Endometrial microvascular endothelial cells (primary cell): ENCODE data around the gene PRKAG2. TPM values are rescaled to one million over a fixed set of nuclear protein-coding genes. Genes with fewer than 3 reads are reported as not detected.

Experiments used
- in situ Hi-C: cut with HindIII; loops from 2 replicates; pipeline ENCODE4 v1.10.0; 2017; ENCODE audit warnings: low sequenced_read_pairs, low pct_unique_long_range_greater_than_20kb; ENCODE audit errors: inconsistent ontology term
- total RNA-seq: library from RNA; depleted of rRNA; stranded (reverse); fragments of >200 nt; gene quantifications from one replicate; pipeline ENCODE4 v1.2.3, GENCODE V29; 2015; ENCODE audit errors: inconsistent ontology term

The PRKAG2 gene
- total RNA-seq, 1 donor from 2014 or later, result 67.1 TPM

DNA sequence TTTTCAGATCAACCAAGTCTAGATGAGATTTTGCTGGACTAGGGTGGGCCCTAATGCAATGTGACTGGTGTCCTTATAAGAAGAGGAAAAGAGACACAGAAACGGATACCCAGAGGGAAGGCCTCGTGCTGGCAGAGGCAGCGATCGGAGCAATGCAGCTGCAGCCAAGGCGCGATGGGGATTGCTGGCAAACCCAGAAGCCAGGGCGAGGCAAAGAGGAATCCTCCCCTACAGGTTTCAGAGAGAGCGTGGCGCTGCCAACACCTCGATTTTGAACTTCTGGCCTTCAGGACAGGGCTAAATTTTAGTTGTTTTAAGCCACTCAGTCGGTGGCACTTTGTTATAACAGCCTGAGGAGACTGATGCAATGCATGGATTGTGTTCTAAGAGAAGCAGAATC is 200.2 kb downstream of the PRKAG2 start:
- in situ Hi-C loops, result no loop called here

DNA sequence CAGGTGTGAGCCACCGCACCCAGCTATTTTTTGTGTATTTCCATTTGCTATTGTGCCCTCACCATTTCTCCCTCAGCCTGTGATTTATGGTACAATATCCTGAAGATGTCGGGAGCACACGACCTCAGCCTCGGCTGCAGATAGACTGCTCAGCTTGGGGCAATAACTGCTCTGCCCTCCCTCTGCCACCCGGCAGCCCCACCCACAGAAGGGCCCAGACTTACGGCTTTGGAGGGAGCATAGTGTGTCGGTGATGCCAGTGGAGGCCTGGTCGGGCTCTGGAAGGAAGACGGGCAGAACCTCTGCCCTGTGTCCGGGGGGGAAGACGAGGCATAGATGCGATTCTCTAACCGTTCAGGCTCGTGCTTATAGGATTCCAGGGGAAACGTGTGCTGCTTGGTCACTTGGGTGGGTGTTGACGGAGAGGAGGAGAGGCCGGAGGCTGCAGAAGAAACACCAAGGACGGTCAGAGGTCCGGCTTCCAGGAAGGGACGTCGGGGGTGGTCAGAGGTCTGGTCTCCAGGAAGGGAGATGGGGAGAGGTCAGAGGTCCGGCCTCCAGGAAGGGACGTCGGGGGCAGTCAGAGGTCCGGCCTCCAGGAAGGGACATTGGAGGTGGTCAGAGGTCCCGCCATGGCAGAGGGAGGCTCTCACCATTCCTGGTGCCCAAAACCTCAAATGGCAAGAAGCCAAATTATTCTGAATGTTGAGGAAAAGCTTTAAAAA is 201.6 kb downstream of the PRKAG2 start:
- in situ Hi-C loops, result no loop called here

DNA sequence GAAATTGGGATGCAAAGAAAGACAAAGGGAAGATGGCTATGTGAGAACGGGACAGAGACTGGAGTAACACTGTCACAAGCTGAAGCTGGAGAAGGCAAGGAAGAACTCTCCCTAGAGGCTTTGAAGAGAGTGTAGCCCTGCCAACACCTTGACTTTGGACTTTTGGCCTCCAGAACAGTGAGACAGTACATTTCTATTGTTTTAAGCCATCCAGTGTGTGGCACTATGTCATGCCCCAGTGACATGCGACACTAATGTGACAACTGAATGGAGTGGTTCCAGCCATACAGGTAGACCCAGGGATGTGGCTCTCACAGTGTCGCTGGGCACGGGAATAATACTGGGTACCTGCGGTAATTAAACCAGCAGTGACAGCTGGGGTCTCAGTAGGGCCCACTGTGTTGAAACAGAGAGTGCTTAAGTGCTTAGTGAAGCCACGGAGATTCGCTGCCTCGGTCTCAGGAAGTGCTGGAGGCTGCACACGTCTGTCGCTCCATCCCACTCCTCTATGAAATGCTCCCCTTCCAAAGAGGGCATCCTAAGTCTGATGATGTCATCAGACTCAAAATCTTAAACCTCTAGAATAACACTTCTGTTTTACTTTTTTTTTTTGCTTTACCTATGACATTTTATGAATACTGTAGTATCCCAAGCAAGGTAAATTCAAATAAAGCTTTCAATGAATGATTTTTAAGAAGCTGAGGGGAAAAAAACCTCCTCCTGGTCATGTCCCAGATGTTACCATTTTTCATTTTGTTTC is 202.6 kb downstream of the PRKAG2 start:
- in situ Hi-C loops, result no loop called here

DNA sequence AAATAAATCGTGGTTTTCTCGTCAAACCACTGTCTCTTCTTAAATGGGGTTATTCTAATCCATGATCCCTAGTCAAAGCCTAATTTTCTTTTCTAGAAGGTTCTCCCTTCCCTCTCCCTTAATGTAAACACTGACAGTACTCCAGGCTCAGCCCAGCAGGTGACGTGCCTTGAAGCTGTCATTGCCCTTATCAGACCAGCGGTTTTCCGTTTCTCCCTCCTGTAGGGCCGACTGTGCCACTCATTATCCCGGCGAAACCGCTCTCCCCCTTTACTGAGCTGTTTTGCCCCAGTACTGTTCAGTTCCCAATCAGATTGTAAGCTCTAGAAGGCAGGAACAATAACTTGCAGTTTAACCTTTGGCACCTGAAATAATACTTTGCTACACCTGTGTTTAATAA is 203.7 kb downstream of the PRKAG2 start:
- in situ Hi-C loops, result no loop called here

DNA sequence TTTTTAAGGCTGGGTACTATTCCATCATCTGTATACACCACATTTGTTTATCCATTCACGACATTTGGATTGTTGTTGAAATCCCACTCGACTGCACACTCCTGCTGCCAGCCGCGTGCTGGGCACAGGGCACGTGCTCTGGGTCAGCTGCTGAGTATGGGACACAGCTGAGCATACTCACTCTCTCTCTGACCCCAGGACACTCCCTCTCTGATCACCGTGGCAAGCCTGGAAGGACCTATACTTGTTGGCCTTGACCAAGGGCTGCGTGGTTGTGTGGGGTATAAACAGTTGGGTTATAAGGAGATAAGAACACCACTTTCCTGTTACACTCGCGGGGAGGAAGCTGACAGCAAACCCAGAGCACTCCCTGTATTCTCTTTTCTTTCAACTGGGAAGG is 204.2 kb downstream of the PRKAG2 start:
- in situ Hi-C loops, result no loop called here

DNA sequence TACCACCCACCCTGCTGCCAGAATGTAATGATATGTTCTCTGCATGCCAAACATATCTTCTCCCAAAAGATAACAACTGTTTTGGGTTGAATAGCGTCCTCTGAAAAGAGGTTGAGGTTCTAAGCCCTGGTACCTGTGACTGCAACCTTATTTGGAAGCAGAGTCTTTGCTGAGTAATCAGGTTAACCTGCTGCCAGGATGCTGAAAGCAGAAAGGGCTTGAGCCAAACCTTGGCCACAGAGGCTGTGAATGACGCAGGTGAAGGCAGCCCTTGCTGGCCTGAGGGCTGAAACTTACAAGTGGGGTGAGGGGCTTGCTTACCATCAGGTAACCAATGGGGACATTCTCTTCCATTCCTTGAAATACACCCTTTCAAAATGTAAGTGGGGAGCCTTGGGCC is 205.4 kb downstream of the PRKAG2 start:
- in situ Hi-C loops, result no loop called here

DNA sequence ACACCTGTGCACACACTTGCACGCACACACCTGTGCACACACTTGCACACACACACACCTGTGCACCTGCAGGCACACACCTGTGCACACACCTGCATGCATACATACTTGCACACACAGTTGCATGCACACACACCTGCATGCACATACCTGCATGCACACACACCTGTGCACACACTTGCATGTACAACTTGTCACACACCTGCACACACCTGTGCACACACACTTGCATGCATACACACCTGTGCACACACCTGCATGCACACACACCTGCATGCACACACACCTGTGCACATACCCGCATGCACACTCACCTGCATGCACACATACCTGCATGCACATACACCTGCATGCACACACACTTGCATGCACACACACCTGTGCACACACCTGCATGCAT is 207.2 kb downstream of the PRKAG2 start:
- in situ Hi-C loops, result no loop called here

DNA sequence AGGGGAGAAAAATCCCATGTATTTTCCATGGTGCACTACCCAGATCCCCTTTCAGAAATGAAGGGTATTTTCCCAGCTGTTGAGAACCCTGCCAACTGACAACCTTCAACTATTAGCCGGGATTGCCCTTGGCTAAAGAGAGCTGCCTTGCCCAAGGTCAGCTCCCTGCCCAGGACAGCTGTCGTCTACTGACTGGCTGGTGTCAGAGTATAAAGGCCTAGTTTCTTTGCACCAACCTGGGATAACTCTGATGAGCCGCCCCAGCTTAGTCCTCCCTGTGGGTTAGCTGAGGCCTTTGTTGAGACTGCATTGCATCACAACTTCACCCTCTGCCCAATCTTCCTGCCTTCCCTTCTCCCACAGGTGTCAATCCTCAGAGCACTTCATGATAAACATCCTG is 210.0 kb downstream of the PRKAG2 start:
- in situ Hi-C loops, result no loop called here

DNA sequence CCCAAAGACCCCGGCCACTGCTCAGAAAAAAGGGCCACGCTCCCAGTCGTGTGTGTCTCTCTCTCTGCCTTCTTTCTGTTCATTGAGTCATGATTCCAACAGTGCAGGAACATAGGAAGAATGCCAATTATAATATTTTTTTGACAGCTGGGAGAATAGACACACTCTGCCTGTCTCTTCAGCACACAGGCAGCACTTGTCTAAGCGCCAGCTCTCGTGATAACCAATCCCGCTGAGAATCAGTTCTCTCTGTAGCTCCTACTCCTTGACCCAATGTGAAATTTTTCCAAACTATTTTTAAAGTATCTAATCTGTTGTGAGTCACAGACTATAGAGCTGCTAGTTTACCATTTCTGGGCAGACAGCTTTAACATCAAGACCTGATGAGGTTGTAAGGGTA is 211.5 kb downstream of the PRKAG2 start:
- in situ Hi-C loops, result no loop called here

DNA sequence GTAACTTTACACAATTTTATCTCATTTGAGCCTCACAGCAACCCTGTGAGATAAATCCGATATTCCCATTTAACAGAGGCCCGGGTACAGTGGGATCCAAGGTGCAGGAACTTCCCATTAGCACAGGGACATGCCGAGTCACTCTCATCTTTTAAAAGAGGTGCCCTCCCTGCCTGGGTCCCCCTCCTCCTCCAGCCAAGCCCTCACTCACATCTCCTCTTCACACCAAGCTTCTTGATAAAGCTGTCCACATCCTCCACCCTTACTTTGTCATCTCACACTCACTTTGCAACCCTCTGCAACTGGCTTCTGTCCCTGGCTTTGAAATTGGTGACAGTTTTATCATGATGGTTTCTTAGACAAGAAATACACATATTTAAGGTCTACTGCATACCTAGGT is 212.6 kb downstream of the PRKAG2 start:
- in situ Hi-C loops, result no loop called here

DNA sequence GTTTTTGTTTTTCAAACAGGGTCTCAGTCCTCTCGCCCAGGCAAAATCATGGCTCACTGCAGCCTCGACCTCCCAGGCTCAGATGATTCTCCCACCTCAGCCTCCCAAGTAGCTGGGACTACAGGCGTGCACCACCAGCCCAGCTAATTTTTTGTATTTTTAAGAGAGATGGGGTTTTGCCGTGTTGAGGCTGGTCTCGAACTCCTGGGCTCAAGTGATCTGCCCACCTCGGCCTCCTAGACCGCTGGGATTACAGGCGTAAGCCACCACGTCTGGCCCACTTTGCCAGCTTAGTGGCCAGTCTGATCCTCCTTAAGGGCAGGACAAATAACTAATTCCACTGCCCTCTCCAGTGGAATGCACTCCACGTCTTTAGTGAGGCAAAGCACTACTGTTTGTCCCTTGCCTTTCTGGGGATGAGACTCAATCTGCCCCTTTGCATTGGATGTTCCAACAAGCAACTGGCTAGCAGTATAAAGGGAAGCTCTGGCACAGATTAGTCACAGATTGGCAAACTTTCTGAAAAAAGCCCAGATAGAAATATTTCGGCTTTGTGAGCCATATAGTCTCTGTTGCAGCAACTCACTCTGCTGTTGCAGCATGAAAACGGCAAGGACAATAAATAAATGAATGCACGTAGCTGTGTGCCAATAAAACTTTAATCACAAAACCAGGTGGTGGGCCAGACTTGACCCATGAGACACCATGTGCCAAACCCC is 213.4 kb downstream of the PRKAG2 start:
- in situ Hi-C loops, result no loop called here

DNA sequence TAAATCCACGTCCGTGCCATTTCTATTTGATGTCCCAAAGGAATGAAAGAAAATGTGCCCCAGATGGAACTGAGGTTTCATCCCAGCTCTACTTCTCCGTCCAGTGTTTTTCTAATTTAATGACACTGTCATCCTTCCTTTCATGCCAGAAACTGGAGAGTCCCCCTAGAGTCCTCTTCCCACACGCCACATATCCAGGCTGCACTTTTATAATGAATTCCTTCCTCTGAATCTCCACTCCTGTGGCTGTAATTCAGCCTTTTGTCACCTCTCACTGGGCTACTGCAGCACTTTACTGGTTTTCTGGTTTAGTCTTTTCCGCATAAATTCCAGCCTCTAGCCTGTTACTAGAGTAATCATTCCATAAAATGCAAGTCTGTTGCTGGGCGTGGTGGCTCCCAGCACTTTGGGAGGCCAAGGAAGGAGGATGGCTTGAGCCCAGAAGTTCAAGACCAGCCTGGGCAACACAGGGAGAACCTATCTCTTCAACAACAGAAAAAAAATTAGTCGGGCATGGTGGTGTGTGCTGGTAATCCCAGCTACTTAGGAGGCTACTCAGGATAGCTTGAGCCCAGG is 214.6 kb downstream of the PRKAG2 start:
- in situ Hi-C loops, result no loop called here

DNA sequence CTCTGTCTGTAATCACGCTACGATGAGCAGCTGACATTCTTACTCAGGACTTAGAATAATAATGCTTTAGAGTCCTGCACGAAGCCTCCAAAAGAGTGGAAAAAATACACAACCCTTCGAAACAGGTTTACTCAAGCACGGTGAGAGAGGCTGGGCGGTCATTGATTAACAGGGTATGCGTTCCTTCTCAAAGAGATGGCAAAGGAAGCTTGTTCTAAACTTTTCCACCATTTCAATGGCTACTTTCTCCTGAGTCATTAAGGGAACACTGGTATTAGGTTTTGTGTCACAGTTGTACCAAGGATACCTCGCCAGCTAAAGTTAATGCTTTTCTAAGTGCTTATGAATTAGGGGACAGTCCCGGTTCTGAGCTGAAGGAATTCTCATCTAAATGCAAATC is 215.3 kb downstream of the PRKAG2 start:
- in situ Hi-C loops, result no loop called here

DNA sequence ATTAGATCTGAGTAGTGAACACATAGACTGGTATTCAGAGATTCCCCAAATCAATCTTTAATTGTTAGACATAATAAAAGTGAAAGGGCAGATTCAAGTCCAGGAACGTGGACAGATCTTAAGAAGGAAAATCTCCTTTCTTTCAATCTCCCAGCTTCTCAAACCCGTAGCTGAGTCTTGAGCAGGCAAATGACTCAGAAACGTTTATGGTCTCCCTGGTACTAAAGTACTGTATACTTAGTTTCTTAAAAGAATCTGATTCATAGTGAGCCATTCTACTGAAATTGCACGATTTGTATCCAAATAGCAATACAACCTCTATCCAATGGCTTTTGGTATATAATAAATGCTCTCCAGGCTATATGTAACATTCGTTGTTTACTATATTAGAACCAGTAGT is 216.8 kb downstream of the PRKAG2 start:
- in situ Hi-C loops, result no loop called here

DNA sequence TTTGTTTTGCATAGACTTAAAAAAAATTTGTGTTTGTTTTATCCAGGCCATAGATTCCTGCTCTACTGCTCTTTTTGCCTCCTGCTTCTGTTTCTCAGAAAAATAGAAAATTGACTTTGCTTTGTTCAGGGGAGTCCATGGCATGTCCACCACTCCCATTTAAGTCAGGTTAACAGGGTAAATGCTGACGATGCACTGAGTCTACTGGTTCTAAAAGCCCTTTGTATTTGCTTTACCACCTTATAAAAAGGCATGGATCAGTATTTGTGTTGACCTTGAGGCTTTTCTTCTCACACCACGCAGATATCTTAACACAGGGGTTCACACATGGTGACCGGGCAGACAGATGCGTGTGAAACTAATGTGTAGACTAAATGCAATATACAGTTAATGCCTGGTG is 217.7 kb downstream of the PRKAG2 start:
- in situ Hi-C loops, result no loop called here

DNA sequence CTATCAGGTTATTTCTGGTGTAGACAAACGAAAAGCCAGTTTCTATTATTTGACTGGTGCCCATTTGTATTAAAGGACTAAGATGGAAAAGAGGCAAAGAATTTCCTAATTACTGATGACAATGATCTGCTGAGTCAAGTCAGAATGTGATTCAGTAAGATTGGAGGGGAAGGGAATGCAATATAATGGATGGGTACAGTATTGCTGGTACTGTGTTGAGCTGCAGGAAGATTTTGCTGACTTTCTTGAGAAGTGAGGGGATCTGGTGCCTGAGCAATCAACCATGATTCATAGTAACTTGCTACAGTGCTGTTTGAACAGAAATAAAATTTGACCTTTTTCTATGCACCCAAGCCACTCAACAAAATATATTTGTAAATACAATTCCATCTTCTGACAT is 218.1 kb downstream of the PRKAG2 start:
- in situ Hi-C loops, result no loop called here

DNA sequence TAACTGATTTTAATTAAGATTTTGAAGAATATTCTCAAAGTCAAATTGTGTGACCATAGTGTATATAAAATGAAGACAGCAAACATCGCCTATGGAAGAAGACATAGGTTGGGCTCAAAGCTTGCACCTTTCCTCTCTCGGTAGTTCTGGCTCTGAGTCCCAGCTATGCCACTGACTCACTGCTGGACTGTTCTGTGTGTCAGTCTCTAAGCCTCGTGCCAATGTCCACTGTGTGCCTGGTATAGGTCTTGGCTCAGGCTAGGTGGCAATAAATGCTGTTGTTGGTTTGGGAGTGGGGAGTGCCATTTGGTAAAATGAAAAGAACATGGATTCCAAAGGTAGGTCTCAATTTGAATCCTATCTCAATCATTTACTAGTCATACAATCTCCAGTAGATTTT is 219.7 kb downstream of the PRKAG2 start:
- in situ Hi-C loops, result no loop called here

DNA sequence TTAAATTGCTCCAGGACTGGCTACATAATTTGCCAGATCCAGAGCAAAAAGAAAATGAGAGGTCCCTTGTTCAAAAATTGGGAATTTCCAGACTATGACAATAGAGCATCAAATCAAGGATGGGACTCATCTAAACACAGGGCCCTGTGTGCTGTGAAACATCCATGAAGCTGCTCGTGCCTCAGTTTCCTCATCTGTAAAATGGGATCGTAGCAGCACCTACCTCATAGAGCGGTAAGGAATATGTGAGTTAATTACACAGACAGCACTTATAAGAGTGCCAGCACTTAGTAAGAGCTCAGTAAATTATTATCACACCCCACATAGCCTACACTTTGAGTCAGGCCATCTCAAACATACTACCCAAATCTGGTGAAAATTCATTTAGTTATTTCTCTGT is 221.4 kb downstream of the PRKAG2 start:
- in situ Hi-C loops, result no loop called here

DNA sequence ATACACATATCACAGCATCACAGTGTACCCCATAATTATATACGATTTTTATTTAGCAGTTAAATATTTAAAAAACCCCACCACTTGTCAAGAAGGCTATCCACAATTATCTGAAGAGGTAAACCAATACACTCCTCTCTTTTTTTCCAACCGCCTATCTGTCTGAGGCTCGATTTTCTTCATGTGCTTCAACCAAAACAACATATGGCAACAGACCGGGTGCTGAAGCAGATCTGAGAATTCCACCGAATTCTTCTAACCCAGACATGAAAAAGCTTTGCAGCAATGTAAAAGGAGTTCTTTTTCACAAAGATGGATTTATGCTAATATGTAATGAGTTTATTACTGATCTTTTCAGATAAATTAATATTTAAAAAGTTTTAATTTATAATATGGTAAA is 224.8 kb downstream of the PRKAG2 start:
- in situ Hi-C loops, result no loop called here

DNA sequence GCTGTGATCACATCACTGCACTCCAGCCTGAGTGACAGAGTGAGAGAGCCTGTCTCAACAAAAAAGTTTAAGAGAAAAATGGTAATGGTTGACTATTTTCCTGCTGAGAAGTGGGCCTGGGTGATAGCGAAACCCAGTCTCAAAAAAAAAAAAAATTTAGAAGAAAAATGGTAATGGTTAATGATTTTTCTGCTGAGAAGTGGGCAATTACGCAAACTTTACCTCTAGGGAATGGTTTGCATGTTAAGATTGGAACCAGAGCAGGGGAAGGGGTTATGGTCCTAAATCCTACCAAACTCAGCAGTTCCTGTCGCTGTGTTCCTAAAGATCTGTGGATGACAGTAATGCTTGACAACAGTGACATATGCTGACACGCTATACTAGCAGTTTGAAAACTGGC is 226.8 kb downstream of the PRKAG2 start:
- in situ Hi-C loops, result no loop called here
